Esophagus muscularis mucosa (tissue), 4 donors: ENCODE data around the gene REG4.

ENCODE experiments used
- CTCF ChIP-seq, 3 experiments: fragments of 200-600 bp in 2 of 3; fragments of 450-650 bp in 1 of 3; sonication (generic) in 2 of 3; IDR thresholded peaks; one replicate each; pipeline ENCODE4 v1.5.1; 2017 to 2019; ENCODE audit warnings: antibody characterized with exemption in 3 of 3, mild to moderate bottlenecking in 2 of 3, moderate library complexity in 1 of 3
- EP300 ChIP-seq: sonication (generic); formaldehyde crosslinking; IDR thresholded peaks from one replicate; pipeline ENCODE4 v1.6.1; 2017; ENCODE audit warnings: antibody characterized with exemption
- POLR2A ChIP-seq: fragments of 450-650 bp; IDR thresholded peaks from one replicate; pipeline ENCODE4 v1.6.1; 2017; ENCODE audit warnings: antibody characterized with exemption, moderate library complexity, mild to moderate bottlenecking, low read depth
- POLR2AphosphoS5 ChIP-seq, 2 donors: sonication (generic); formaldehyde crosslinking; IDR thresholded peaks; one replicate each; pipeline ENCODE4 v1.6.1; 2017; ENCODE audit warnings: antibody characterized with exemption in 2 of 2

GRCh38 chr1:119758584-119758983, 52.7 kb downstream of the REG4 start:
- TF ChIP-seq CTCF (IDR thresholded peaks at IDR 0.05) (no peak), POLR2AphosphoS5 (IDR thresholded peaks at IDR 0.05) (no peak), POLR2A (no peak), EP300 (no peak)
